GM21786 (cell line): Measurements from ENCODE around the gene HECTD4.
"Not testable (repeated sequence)": the region's sequence is repeated elsewhere in the genome, so short reads cannot be mapped to it uniquely, and the experiment has no call there.

Source experiments
- ATAC-seq: cut with Tn5 transposase; IDR thresholded peaks from one replicate; pipeline ENCODE4 v1.9.1; 2021; ENCODE audit not compliant: unreplicated experiment

Gene HECTD4

DNA sequence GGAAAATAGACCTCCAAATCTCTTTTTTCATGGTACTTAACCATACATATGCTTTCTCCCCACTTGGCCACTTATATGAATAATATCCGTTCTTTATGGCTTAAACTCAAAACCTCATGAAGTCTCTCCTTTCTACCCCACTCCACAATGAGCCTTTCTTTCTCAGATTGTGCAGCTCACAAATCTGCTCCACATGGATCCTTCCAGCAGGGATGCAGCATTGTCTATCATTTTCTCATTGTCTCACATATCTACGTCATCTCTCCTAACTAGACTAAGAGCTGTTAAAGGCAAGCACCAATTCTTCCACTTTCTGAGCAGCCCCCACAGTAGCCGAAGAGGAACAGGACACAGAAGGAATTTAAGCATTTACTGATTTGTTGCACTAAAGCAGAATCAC lies 106.4 kb downstream of the HECTD4 start:
- ATAC-seq: no peak

DNA sequence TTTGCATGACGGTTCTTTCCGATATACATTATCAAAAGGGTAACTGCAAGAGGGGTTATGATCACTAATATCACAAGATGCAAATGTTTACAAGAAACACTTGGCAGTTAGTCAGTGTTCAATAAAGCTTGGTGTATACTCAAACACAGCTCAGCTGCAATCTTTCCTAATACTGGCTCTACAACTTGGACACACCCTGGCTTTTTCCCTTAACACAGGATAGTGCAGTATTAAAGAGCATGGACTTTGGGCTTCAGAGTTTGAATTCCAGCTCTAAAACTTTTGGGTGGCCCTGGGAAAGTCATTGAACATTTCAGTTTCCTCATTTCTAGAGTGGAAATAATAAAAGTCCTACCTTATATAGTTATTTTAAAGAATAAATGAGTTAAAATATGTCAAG lies 107.0 kb downstream of the HECTD4 start:
- no peak for ATAC-seq

DNA sequence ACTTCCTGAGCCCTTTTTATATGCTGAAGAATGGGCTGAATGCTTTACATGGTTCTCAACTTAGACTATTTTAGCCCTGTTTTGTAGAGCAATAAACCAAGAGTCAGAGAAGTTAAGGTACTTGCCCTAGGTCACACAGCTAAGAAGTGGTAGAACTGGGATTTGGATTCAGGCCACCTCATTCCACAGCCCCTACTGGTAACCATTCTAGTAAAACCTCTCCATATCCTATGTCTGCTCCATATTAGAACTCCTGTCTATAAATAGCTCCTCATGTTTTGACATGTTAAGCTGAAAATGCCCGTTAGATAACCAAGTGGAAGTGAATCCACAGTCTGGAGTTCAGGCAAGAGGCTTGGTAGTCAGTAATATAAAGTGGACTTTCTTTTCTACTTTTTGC lies 111.6 kb downstream of the HECTD4 start:
- no peak for ATAC-seq

DNA sequence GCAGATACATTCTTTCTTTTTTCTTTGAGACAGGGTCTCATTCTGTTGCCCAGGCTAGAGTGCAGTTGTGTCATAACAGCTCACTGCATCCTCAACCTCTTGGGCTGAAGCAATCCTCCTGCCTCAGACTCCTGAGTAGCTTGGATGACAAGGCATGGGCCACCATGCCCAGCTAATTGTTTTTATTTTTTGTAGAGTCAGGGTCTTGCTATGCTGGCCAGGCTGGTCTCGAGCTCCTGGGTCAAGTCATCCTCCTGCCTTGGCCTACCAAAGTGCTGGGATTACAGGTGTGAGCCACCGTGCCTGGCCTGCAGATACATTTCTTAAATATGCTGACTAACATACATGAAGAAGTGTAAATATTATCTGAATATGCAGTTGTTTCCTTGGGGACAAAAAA lies 115.8 kb downstream of the HECTD4 start:
- no peak for ATAC-seq

DNA sequence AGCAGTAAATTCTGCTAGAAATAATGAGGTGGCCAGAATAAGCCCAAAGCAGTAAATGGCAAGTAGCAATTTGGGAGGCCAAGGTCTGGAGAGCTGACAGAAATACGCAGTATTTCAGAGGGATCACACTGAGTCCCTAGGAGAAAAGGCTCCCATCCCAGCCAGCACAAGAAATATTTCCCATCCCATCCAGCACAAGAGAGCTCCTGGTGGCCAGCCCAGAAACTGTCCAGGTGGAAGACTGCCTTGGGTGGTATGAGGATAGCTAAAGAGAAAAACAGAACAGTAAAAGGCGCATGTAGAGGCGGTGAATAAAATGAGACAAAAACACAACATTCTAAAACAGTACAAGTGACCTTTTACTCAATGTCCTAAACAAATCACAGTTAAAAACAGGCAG lies 120.7 kb downstream of the HECTD4 start:
- ATAC-seq: no peak

DNA sequence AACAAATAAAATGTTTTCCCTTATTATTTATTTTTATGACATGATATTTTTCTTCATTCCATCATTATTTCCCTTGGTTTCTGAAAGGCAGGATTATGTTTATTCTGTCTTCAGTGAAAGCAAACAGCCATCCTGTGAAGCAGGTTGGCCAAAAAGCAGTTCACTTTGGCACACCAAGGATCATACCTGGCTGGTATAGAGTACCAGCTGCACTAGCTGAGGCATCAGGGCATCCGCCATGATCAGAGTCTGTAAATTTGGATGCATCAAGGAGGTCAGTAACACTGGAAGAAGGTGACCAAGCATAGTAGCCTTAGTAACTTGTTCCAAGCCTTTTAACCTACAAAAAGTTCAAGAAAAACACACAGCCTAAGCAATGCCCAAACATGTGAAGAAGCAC lies 123.3 kb downstream of the HECTD4 start:
- ATAC-seq: no peak

DNA sequence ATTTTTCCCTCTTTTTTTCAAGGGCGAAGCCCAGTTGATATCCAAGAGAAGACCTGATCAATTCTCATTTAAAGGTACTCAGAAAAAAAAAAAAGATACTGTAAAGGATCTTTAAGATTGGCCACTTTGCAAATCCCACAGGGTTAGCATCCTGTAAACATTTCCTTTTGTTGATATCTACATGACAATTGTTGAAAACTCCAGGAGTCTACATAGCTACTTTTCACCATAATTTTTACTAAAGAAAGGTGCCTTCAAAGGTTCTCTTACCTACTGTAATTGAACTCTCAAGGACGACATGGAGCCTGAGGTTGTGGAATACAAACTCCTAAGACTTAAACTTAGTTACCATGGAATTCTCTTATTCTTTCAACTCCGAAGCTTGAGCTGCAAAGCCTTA lies 125.5 kb downstream of the HECTD4 start:
- no peak for ATAC-seq

DNA sequence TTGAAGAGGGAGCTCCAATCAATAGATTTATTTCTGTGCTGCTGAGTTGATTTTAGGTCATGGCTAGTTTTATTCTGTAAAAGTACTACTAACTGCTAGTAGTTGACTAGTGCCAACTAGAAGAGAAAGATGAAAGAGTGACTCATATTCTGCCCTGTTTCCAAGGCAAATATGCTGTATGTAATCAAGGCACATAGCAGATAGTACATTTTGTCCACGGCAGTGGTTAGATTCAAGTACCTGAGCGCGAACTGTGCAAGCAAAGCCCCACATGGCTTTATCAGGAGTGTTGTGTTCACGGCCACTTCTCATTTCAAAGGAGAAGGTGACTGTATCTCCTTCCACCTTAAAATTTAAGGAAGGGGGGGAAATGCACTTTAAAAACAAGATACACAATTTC lies 130.0 kb downstream of the HECTD4 start:
- ATAC-seq: no peak

DNA sequence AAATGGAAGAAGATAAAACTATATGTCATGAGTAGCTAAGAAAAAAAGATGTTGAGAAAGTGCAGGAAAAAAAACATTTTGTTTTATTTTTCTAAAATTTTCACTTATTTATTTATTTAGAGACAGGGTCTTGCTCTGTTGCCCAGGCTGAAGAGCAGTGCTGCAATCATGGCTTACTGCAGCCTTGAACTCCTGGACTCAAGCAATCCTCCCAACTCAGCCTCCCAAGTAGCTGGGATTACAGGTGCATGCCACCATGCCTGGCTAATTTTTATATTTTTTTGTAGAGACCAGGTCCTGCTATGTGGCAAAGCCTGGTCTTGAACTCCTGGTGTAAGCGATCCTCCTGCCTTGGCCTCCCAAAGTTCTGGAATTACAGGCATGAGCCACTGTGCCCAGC lies 137.3 kb downstream of the HECTD4 start:
- ATAC-seq: not testable (repeated sequence)

DNA sequence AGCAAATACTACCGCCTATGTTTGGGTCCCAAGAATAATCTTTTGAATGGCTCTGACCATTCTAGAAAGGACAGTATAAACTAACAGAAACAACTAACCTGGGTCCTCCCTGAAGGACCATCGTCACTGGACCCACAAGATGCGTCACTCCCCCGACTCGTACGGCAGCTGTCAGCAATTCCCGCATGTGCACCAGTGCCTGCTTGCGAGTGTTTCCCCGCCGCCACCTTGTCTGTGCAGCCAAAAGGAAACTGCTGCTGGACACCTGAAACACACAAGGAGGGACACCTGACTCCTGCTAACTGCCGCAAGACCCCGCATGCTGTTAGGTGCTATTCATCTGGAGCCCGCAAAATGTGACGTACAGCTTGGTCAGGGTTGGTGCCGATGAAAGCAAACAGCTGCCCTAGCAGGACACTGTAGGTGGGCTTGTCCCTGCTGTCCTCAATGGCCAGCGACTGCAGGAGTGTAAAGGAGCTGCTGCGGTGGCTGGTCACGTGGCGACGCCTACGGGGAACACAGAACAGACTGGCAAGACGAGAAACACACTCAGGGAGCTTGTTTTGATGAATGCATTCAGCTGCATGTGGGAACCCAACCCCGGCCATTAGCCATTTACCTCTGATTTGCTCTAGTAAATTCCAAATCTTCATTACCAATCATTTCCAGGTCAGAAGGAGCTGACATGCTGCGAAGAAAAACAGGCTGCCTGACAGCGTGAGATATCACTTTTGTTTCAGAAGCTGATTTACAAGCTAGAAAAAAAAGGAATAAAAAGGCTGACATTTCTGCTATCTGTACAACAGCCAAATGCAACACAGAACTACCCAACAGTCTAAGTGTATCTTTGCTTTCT lies 138.7 kb downstream of the HECTD4 start:
- no peak for ATAC-seq

DNA sequence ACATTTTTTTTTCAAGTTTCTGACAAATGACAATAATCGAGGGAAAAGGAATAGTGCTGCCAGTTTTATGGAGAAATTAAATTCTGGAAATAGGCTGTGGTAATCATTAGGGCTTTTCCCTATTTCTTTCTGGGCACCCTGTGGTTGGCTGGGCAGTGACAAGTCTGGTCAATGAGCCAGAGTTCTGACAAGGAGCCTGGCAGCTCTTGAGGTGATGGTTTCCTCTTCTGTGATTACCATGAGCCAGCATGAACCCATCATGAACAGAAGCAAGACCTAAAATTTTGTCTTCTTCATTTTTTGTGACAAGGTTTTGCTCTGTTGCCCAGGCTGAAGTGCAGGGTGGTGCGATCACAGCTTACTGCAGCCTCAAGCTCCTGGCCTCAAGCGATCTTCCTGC lies 141.1 kb downstream of the HECTD4 start:
- ATAC-seq: no peak

DNA sequence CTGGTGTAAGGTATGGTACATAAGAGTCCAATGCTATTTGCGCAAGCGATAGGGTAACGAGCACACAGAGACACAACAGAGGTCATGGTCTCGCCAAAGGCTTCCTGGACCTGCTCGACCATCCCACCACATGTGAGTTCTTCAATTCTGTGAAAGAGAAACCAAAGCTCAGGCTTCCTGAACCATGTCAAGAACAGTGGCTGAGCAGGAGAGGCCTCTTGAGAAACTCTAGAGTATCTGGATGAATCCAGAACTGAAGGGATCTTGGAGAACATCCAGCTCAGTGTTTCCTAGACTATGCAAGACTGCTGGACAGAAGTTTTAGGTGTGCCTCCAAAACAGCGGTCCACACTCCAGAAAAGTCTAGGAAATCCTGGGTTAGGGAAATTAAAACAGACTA lies 142.3 kb downstream of the HECTD4 start:
- ATAC-seq: no peak

DNA sequence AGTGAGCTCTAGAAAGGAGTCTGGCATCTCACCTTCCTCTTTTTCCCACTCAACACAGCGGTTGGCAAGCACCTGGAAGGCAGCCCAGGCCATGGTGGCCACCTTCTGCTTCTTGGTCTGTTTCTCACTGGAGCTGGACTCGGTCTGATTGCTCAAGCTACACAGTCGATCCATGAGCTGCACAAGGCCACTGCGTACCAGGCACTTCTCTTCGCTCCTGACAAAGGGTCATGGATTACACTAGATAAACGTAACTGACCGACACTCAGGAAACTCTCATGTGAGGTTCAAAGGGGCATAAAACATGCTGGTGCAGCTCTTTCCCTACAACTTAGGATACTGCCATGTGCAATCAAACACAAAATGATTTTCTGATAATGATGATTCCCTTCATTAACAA lies 143.2 kb downstream of the HECTD4 start:
- ATAC-seq: no peak

DNA sequence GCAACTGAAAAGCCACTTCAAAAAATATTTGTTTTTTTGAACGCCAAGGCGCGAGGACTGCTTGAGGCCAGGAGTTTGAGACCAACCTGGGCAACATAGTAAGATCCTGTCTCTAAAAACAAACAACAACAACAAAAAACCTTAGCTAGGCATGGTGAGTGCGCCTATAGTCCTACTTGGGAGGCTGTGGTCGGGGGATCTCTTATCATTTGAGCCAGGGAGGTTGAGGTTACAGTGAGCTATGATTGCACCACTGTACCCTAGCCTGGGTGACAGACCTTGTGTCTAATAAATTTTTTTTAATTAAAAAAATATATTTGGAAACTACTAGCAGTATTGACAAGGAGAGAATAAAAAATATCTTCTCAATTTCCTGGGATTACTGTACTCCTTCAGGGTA lies 143.8 kb downstream of the HECTD4 start:
- ATAC-seq: no peak

DNA sequence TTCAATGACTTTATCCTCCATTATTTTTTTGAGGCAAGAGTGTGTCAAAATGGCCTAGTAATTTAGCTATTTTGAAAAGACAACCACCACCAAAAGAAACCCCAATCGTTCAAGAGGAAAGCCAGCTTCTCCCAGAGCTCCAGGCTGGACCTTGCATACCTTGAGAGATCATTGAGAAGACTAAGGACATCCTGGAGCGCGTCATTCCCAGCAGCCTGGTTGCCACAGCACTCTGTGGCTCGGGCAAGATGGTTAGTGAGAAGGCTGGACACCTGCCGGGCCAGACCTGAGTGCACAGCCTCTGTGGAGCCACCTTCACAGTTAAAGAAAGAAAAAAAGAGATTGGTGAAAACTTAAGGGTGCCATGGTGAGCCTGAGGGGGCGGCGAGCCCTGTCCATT lies 145.4 kb downstream of the HECTD4 start:
- ATAC-seq: no peak

DNA sequence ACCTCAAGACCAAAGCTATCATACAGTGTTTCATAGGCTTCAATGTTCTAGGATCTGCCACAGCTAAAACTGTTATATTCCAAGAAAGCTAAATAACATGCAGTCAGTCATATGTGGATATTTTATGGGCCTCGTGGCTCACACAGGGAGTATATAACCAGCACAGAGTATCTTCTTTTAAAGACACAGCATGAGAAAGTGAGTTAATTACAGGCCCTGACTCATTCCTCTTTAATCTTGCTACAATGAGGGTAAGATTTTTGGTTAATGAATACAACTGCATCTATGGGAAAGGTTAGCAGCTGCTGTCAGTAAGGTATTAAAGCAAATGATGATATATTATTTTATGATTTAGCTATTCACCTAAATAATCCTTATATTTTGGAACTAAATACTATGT lies 145.8 kb downstream of the HECTD4 start:
- ATAC-seq: no peak

DNA sequence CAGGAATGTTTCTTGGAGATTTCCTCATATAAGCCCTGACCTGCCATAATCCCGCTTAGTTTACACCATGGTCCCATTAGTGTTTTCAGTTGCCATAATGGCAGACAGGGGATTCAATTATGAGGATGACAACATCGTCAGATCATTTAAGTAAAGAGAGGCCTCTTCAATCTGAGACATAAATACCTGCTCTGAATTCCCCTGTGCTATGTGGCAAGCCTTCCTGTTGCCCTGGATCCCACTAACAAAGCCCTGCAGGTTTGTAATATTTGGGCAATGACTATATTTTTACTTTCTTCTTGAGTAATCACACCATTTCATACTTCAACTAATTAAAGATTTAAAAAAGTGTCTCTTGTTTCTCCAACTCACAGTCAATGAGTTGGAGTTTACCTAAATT lies 147.9 kb downstream of the HECTD4 start:
- ATAC-seq: no peak

DNA sequence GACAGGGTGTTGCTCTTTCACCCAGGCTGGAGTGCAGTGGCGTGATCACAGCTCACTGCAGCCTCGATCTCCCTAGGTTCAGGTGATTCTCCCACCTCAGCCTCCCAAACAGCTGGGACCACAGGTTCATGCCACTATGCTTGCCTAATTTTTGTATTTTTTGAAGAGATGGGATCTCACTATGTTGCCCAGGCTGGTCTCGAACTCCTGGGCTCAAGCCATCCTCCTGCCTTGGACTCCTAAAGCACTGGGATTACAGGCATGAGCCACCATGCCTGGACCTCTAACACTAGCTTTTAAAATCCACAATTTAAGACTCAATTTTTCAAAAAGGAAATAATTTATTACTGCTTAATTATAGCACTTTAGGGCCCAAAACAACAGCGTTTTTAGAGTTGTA lies 149.0 kb downstream of the HECTD4 start:
- no peak for ATAC-seq

DNA sequence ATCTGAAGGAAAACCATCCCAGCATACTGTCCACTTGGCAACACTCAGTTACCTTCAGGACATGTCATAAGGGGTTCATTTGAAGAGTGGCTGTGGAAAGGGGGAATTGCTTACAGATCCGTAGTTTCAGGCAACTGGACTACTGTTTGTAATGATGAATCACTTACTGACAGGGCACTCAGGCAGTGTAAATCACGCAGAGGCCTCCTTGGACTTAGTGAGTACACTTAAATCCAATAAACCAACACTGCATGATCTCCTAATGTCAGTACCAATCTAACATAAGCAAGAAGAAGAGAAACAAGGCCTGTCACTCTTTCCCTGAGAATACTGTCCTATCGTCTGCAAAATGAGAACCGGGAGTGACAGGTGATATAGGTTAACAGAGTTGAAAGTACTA lies 152.1 kb downstream of the HECTD4 start:
- no peak for ATAC-seq

DNA sequence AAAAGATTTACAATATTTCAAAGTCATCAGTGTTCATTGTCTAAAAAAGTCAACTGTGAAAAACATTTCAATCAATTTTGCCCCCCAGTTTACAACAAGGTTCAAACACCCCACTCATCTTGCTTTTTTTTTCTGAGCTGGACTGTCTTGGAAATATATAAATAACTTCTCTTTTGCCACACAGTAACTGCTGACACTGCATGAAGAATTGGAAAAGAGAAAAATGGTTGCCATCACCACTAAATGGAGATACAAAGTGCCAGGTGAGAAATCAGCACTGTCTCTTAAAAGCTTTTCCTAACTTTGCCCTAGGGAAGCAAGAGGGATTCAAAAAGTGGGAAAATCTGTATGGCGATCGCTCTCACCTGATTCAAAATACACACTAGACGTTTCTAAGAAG lies 155.5 kb downstream of the HECTD4 start:
- no peak for ATAC-seq

DNA sequence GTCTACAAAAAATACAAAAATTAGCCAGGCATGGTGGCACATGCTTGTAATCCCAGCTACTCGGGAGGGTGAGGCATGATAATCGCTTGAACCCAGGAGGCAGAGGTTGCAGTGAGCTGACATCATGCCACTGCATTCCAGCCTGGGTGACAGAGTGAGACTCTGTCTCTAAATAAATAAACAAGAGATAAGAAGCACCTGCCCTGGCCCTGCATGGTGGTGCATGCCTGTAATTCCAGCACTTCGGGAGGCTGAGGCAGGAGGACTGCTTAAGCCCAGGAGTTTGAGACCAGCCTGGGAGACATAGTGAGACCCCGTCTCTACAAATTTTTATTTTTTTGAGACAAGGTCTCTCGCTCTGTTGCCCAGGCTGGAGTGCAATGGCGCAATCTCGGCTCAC lies 161.6 kb downstream of the HECTD4 start:
- ATAC-seq: not testable (repeated sequence)

DNA sequence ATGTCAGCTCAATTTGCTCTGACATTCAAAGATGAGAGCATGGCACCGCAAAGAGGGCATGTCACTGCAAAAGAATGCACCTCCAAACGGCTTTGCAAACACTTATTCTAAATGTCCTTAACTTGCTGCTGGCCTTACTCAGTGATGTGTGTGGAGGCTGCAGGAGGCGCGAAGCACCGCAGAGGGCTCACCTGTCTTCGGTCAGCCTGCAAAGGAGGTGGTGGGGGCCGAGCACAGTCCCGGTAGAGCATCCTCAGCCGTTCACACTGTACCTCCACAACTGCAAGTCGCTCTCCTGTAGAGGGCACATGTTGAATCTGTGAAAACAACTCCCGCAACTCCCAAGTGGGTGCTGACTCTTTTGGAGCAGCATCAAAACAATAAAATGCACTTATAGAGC lies 163.0 kb downstream of the HECTD4 start:
- ATAC-seq: no peak

DNA sequence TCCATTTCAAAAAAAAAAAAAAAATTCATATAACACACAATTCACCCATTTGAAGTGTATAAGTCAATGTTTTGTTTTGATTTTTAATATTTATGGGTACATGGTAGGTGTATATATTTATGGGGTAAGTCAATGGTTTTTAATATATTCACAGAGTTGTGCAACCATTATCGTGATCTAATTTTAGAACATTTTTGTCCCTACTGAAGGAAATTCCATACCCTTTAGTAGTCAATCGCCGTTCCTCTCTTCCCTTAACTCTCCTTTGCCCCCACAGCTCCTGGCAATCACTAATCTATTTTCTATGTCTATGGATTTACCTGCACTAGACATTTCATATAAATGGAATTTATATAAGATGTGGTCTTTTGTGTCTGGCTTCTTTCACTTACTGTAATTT lies 164.1 kb downstream of the HECTD4 start:
- no peak for ATAC-seq
